ENCODE results near the gene ACOT11.

ACOT11 gene

GRCh38 chr1:54547601-54548388 lies at the start of gene ACOT11:
ACOT11 (plus strand) TSS chr1:54548228; CDS start chr1:54548310, 82 bp downstream.
- H3K27ac ChIP-seq: no peak within 1 kb of the TSS
- TF ChIP-seq CTCF (conservative IDR thresholded peaks at IDR 0.05): peak; percentile 33; the same call in 1 of the 2 replicates

- no peak overlapping the region; the same call in 1 of the 2 replicates for H3K27ac ChIP-seq
- no peak for TF ChIP-seq CTCF (conservative IDR thresholded peaks at IDR 0.05)
Measured at GRCh38 chr1:54498383-54499096, 49.5 kb upstream of the ACOT11 start.

DNA sequence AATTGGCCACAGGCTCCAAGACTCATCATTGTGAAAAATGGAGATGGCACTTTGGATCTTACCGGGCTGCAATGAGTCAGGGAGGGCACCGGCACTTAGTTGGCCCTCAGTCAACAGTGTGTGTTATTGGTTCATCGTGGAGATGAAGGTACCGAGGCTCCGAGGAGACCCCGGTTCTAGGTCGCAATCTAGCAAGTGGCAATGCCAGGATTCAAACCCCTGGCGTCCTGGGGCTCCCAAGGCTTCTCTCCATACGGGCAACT lies 49.0 kb upstream of the ACOT11 start:
- H3K27ac ChIP-seq: peak overlapping the region; percentile 36; the same call in 1 of the 2 replicates
- no peak for TF ChIP-seq CTCF (conservative IDR thresholded peaks at IDR 0.05)

DNA sequence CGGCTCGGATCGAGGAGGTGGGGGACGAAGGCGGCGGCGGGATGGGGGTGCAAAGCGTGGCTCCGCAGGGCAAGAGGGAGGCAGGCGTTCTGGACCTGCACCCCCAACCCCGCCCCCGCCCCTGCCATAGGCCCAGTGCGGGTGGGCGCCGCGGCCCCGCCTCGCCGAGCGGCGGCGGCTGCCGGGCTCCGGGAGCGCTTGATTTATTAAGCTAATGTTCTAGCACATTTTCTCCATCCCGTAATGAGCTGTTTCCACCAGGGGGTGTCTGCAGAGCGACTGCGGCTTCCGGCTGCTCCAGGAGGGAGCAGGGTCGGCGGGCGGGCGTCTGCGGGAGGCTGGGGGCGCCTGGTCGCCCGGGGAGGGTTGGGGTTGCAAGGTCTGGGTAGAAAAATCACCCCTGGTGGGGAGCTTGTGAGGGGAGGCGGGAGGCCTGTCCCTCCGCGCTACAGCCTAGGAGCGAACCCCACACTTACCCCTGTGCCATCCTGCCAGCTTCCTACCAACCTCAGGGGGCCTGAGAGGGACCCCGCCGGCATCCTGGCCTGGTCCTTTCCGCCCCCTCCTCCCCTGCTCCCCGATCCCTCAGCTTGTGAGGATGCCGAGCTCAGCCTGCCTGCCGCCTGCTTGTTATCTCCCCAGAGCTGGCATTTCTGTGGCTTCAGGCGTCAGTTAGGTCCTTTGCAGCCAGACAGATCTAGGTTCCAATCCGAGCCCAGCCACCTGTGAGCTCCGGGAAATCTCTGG lies 48.5 kb upstream of the ACOT11 start:
- peak overlapping the region; percentile 36; the same call in 1 of the 2 replicates for H3K27ac ChIP-seq
- TF ChIP-seq CTCF (conservative IDR thresholded peaks at IDR 0.05): peak; percentile 72

DNA sequence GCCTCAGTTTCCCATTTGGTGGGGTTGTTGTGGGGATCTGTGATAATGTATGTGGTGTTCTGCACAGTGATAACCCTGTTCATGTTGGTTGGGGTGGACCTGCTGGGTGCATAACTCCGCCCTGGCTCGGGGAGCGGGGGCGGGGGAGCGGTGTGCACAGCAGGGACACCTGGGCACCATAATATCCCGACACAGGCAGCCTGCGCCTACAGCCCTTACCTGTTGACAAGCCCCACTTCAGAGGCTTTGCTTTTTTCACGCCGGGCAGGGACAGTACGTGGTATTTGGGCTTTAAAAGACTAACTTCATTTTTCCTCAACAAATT lies 48.0 kb upstream of the ACOT11 start:
- no peak for TF ChIP-seq CTCF (conservative IDR thresholded peaks at IDR 0.05)
- H3K27ac ChIP-seq: peak overlapping the region; percentile 36; the same call in 1 of the 2 replicates

DNA sequence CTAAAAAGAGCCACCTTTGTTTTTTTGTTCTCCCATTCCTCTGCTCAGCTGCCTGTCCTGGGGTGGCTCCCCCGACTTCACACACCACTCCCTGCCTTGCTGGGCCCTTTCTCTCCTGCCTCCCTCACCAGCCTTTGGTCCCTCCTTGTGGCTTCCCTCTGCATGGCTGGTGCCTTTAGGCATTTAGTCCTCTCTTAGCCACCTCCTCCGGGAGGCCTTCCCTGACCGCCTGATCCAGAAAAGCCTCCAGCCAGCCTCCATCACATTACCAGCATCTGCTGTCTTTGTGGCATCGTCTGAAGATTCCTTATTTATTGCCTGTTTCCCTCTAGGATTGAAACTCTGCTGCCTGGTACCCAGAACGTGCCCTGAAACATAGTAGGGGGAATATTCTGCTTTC lies 46.2 kb upstream of the ACOT11 start:
- no peak for TF ChIP-seq CTCF (conservative IDR thresholded peaks at IDR 0.05)
- H3K27ac ChIP-seq: no peak overlapping the region

GRCh38 chr1:54502342-54502741 lies 45.7 kb upstream of the ACOT11 start:
- TF ChIP-seq CTCF (conservative IDR thresholded peaks at IDR 0.05): no peak
- no peak overlapping the region for H3K27ac ChIP-seq
